ENCODE measurements around the gene FXYD7.

The FXYD7 gene

GRCh38 chr19:35199481-35199880 is 56.4 kb downstream of the FXYD7 start:
- no peak for DNase-seq (ENCODE audit: low read depth in 2 of 2)

DNA sequence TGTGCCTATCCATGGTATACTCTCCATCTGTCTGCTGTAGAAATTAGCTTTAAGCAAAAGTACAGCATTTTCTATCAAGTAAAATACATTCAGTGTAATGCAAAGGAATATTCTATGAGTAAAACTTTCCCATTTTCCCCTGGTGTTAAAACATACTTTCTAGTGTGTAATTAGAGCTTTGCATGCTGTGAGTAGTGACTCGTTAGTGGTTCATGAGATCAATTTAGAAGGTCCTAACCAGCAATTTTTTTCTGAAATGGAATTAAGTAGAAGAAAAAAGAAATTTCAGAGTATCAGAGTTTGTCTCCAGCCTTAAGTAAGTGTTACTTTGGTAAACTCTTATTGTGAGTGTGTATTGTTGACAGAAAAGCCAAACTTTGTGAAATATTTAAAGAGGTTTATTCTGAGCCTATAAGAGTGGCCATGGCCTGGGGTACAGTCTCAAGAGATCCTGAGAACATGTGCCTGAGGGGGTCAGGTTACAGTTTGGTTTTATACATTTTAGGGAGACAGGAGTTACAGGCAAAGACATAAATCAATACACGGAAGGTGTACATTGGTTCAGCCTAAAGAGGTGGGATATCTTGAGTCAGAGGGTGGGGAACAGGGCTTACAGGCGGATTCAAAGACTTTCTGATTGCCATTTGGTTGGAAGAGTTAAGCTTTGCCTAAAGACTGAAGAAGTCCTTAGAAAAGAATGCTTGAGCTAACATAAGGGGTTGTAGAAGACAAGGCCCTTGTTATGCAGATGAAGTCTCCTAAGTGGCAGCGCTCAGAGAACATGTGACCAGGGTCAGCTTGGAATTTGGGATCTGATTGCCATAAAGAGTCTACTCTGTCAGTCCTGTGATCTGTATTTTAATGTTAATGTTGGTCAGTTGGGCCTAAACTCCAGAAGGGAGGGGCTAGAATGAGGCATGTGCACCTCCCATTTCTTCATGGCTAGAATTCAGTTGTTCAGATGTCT is 60.0 kb downstream of the FXYD7 start:
- DNase-seq (ENCODE audit: low read depth in 2 of 2) = no peak

Data from activated CD8-positive, alpha-beta memory T cell treated with anti-CD3 and anti-CD28 coated beads for 4 hours (primary cell).